NCI-H345 treated with DMSO at 0.1 percent for 48 hours (cell line): ENCODE data around the gene B4GALT1.

Experiments
- DNase-seq: peaks from one replicate; lab custom pipeline; 2025; ENCODE audit not compliant: unreplicated experiment; lab: John Stamatoyannopoulos, UW

The B4GALT1 gene

DNA sequence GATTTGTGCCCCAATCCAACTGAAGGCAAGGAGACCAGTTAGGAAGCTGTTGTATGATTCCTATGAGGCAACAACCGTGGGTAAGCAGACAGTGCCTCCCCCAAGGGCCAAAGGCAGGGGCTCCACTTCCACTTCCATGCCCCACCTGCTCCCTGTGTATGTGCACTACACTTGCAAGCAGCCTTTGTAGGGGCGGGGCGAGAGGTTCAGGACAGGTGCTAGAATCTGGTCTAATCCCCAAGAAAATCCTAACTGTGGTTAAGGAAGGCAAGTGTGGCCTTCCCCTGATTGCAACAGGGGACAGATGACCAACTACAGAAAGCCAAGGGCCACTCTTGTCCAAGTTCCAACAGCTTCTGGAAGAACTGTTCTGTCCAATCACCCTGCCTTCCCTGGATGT lies 41.7 kb downstream of the B4GALT1 start:
- no peak for DNase-seq

DNA sequence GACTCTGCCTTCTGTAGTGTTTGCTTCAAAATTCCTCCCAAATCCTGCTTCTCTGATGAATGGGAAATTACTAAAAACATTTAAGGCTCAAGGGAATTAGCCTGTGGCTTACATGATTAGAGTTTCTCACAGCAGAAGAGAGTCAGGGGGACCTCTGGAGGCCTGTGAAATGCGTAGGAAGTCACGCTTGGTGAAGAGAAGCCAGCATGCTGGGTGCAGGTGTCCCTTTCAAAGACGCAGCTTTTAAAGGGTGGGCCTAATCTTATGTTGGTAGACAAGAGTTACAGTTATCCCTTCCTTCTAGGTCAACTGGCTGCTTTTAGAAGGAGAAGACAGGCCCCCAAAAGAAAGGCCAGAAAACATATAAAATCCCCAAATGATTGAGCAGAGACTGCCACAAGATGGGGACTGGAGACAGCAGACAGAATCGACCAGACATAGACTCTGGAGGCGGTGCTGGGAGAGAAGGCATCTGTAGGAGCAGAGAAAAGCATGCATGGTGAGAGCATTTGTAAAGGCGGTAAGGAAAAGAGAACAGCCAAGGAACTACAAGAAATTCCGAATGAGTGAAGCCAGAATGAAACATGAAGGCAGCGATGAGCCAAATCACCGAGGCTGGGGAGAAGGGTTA lies 42.3 kb downstream of the B4GALT1 start:
- DNase-seq: no peak

DNA sequence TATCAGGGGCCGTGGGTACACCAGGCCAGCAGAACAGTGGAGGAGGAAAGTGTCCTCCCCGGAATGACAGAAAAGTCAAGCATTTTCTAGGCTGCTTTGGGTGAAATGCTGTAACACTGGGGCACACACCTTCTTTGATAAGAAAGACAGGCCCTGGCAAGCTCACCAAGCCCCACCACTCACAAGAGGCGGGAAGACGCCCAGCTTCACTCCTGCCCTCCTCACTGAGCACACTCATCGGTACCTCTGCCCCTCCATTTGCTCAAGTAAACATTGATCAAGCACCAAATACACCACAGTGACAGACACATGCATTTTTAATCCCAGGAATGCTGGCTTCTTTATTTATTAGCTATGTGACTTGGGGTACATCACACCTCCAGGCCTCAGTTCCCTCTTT lies 43.1 kb downstream of the B4GALT1 start:
- no peak for DNase-seq

DNA sequence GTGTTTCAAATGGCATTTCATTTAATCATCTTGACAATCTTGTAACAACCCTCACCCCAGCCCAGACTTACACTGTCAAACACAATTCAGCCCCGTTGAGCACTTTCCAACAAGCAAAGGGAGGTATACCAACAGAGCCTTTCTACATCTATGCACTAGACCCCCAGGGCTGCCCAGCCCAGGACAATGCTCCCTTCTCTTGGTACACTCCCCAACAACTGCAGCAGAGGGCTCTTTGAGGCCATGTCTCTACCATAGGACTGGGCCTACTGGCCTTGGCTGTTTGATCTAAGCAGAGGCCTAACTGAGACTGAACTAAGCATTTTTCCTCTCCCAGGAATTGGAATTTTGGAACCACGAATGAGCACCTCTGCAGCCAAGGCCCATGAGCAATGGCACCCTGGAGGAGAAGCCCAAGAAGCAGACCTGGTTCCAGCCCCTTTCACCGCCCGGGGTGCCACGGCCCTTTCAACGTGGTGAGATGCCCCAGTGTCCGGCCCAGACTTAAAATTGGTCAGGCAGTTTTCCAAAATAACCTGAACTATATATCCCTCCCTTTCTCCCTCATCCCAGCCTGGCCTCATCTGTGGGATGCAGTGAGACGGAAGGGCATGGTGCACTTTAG lies 43.6 kb downstream of the B4GALT1 start:
- DNase-seq: no peak

DNA sequence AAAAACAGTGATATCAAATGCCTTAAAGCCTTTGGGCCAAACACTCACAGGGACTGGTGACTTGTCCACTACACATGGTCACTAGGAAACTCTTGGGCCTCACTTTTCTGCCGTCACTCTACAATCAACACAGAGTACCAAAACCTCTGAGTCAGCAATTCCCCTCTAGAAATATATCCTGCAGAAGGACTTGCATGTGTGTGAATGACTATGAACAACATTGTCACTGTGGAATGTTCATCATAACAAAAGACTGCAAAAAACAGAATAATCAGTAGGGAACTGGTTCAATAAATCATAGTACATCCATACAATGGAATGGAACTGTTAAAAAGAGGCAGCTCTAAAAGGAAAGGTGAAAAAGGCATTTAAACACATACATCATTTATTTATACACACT lies 46.5 kb downstream of the B4GALT1 start:
- DNase-seq: no peak

DNA sequence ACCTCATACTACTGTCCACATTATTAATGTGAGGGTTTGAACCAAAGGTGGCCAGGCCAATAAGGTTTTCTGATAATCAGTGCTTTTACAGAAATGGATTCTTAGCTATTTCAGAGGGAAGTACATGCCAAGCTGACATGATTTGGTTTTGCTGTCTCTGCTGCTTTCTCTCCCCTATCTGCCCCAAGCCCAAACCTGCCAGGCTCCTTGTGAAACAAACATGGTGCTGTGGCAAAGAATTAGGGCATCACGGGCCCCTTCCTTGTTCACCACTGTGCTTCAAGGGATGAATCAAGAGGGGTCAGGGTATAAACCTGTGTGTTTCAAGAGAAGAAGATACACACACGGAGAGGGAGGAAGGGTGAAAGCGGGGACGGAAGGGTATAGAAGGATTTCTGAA lies 49.3 kb downstream of the B4GALT1 start:
- DNase-seq: no peak

DNA sequence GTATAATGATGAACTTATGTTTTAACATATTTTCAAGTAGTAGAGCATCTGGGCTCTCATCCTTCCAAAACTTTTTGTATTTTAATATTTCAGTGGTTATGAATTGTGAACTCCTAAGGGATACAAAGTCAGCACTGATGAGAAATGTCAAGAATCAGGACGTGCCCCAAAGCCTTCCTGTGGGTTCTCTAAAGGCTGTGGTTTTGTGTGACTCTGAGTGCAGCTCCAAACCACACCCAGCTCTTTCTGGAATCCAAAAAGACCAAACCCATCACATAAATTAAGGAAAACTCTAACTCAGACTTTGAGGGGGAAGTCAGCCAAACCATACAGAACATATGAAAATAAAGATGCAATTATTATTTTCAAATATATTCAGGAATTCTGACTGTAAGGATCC lies 49.8 kb downstream of the B4GALT1 start:
- DNase-seq: no peak

DNA sequence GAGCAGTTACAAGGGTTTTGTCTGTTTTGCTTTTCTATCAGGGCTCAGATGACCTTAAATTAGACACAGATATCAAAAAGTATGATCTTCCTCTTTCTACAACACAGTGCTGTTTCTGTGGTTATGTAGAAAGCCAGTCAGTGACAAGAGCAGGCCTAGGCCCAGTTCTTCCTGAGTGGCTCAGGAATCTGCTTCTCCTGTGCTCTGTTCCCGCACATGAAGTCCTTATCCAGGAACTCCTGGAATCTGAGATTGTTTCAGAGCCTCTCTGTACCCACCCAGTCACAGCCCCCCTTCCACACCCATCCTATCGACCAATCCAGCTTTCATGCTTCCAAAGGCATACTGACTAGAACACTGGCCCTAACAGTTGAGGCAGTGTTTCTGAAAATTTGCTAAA lies 50.3 kb downstream of the B4GALT1 start:
- no peak for DNase-seq

DNA sequence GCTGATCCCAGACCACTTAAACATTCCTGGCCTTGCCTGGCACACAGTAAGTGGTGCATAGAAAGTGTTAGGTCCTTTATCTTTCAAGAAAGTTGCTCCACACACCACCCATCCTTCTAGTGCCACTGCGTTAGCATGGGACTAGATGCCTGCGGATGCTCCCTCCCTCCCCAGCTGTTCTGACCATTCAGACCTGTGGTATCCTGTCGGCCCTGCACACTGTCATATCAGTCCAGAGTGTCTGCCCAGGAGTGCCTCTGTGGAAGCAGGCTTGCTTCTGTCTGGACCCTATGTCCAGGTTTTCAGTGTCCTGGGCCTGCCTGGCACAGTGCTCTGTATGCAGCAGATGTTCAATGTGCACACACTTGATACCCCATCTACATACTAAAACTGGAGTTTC lies 52.4 kb downstream of the B4GALT1 start:
- DNase-seq: no peak

DNA sequence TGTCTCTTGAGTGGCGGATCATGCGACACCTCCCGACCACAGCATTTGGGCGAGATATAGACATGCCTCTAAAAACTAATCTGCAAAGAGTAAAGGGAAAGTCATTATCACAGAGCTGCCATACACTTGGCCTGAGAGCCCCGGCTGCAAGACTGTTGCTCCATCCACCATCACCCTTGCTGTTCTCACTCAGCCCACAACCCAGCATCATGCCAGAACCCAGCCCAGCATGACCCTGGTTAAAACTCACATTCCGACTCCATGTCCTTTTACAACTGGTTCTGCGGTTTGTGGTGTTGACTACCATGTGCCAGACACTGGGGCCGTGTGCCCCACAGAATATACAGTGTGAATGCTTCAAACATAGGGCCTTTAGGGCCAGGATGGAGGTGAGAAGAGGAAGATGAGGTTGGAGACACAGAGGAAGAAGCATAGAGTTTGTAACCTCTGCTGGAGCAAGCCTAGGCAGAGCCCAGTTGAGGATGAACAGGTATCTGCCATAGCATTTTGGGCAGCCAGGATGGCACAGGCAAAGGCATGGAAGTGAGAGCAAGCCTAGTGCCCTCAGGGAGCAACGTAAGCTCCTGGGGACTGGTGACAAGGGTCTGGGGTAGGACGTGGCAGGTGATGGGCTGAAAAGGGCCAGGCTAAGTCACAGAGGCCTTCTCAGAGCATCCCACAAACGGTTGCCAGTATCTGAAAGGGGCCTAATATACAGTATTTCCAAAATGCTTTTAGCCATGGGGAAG lies 53.2 kb downstream of the B4GALT1 start:
- no peak for DNase-seq

DNA sequence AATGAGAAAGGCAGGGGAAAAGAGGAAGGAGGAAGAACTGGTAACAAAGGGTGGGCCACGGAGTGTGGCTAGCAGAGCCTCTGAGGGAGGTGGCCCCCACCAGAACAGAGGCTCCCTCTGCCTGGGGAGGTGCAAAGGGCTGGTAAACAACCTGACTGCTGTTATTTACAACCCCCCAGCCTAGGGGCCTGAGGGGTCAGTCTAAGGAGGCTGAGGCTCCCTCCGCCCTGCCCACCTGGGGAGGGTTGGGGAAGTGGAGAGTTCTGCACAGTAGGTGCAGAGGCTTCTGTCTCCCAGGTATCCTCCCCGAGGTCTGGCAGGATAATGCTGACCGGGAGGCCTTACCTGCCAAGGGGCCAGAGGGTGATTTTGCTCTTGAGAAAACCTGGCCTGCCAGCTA lies 55.0 kb downstream of the B4GALT1 start:
- DNase-seq: no peak

DNA sequence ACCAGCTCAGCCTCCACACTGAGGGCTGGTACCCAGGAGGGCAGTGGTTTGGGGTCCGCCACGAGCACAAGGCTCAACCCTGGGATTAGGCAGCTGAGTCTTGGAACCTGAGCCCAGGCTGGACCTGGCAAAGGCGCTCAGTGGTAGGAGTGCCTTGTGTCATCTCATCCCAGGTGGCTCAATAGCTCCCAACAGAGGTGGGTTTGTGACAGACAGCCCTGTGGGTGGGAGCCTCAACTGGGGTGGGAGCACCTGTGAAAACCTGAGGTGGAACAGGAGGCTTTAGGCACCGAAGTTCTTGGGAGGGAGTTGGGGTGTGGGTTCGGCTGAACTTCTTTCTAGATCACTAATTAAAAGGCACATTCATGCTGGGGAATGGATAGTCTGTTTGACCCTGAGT lies 55.5 kb downstream of the B4GALT1 start:
- no peak for DNase-seq

DNA sequence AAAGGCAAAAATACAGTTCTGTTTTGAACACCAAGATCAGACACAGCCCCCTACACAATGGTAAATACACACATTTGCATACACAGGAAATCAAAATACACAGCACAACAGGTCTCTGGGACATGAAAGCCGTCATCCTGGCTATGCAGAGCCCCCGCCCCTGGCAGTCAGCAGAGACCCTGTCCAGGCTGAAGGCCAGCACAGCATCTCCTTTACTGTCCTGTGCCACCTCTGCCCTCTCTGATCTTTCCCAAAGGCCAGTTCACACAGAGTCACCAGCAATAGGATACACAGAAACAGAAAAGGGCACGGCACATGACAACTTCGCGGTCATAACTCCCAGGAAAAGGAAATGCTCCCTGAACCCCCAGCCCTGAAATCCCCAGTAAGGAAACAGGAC lies 56.5 kb downstream of the B4GALT1 start:
- DNase-seq: no peak

DNA sequence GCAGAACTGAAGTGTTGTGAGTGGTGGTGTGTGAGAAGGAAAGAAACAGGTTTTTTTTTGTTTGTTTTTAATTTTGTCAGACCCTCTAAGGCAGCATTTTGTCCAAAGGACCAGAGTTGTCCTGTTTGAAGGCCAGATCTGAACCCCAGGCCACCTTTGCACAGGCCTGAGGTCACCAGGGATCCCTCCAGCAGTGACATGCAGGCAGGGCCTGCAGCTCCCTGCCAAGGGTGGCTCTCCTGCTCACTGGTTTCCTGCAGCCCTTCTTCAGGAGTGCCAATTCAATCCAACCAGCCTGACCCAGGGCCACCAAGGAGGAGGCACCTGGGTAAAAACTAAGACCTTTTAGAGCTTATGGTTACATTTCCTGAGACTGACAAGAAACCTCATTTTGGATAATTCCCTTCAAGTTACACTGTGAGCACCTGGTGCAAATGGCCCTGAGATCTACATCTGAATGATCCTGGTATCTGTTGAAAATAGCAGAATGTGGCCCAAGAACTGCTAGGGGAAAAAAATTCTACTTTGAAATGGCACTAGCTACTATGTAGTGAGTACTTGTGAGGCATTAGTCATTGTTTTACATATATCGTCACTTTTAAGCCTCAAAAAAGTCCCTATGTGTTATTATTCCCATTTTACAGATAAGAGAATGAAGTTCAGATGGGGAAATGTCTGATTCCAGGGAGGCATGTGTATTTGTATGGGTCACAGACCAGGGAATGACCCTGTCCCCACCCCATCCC lies 57.1 kb downstream of the B4GALT1 start:
- DNase-seq: no peak

DNA sequence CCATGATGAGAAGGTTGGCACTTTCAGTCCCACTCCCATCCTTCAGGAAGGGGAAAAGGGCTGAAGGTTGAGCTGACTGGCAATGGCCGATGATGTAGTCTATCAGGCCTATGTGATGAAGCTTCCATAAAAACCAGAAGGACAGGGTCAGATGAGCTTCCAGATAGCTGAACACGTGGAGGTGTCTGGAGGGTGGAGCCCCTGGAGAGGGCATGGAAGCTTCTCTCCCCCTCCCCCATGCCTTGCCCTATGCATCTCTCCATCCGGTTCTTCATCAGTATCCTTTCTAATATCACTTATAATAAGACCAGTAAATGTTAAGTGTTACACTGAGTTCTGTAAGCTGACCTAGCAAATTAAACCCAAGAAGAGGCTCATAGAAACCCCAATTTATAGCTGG lies 58.0 kb downstream of the B4GALT1 start:
- DNase-seq: no peak

DNA sequence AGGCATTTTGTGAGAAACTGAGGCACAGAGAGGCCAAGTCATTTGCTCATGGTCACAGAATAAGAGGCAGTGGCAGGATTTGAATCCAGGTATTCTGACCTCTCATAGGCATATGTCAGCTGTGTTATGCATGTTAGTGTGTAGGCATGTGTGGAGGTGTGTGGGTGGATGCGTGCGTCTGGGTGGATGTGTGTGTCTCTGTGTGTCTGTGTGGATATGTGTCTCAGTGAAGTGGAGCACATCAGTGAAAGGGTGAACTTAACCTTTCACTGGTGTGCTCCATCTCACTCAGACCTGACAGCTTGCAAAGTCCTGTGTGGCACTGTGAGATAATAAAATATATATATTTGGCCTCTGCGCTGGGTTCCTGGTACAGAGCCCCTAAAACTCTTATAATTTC lies 58.7 kb downstream of the B4GALT1 start:
- no peak for DNase-seq

DNA sequence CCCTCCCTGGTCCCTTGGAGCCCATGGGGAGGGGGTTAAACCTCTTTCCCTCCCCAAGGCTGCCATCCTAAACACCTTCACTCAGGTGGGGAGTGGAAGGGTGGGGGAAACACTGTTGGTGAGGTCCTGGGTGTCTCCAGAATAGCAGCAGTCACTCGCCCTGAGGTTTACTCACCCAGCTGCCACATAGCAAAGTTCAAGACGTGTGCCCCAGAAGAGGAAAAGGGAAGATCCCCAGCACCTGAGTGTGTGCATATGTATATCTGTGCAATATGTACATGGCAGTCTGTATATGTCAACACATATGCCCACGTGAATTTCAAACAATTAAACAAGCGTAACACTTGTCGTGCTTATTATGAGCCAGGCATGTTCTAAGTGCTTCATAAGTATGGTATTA lies 59.4 kb downstream of the B4GALT1 start:
- no peak for DNase-seq

DNA sequence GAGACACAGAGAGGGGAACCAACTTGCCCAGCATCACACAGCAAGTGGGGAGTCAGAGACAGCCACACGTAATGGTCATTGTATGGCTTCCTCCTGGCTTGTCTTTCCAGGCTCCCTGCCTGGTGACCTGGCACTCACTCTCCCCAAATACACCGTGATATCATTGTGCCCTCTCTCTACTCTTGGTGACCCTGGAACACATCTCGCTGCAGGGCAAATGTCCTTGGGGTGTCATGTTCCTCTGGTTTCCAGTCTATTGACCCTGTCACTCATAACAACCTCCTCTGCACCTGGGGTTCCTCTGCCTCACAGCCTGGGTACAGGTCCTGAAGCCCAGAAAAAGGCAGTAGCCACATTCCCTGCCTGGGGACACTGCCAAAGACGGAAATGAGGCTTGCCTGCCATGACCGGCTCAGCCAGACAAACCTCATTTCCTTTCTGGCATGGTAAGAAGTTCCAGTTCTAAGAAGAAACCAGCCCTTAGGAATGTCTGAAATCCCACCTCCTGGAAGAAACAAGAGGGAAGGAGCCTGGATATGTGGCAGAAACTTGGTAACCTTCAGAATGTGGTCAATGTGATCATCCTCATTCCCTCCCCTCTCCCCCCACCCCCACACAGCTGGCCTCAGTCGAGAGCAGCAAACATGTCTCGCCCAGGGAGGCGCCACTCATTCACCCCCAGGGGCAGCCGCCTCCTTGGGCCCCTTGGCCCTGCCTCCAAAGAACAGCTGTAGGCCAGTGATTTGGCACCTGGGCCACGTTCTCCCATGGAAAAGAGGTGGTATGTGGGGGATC lies 60.1 kb downstream of the B4GALT1 start:
- no peak for DNase-seq

DNA sequence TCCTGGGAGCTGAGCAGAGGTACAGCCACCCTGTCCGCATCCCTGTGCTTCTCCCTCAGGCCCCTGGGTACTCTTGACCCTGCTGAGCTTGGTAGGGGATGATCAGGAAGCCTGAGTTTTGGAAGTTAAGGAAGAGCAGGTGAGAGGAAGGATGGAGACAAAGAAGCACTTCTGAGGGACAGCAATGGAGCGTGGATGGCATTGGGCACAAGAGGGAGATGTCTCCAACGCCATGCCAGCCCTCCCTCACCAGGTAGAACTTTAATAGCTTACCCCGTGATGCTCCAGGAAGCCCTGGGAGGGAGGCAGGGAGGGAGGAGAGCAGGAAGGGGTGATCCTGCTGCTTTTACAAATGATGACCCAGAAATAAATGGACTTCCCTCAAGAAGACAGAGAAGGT lies 60.8 kb downstream of the B4GALT1 start:
- DNase-seq: no peak

DNA sequence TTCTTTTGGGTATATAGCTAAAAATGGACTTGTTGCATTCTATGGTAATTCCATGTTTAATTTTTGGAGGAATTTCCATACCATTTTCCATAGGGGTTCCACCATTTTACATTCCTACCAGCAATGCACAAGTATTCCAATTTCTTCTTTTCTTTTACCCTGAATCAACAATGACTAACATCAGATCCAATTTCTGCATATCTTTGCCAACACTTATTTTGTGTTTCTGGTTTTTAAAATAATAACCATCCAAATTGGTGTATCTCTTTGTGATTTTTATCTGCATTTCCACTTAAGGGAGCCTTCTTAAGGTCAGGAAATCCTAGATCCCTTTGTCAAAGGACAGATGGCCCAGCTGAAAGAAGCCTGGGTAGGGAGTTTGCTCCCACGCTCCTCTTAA lies 61.2 kb downstream of the B4GALT1 start:
- no peak for DNase-seq

DNA sequence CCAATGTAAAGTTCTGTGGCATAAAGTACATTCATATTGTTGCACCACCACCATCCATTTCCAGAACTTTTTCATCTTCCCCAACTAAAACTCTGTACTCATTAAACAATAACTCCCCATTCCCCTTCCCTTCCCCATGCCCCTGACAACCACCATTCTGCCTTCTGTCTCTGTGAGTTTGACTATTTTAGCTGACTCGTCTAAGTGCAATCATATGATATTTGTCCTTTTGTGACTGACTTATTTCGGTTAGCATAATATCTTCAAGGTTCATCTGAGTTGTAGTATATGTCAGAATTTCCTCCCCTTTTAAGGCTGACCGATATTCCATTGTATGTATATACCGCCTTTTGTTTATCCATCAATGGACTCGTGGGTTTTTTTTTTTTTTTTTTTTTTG lies 61.6 kb downstream of the B4GALT1 start:
- no peak for DNase-seq
